Measurements from ENCODE around the gene PPP1R12B.

DNA sequence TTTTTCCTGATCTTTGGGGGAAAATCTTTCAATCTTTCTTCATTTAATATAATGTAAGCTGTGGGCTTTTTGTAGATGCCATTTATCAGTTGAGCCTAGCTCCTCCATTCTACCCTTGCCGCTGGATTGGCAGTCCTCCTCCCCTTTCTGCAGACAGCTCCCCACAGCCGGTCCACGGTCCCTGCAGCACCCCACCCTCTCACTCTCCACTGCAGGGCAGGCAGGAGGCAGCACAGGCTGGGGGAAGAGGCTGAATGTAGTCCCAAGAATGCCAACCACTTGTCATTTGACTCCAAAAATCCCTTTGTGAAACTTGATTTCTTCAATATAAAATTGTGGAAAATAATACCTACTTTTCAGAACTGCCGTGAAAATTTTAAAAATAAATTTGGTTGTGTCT lies 265.1 kb downstream of the PPP1R12B start:
- TF ChIP-seq, protein P1, sequence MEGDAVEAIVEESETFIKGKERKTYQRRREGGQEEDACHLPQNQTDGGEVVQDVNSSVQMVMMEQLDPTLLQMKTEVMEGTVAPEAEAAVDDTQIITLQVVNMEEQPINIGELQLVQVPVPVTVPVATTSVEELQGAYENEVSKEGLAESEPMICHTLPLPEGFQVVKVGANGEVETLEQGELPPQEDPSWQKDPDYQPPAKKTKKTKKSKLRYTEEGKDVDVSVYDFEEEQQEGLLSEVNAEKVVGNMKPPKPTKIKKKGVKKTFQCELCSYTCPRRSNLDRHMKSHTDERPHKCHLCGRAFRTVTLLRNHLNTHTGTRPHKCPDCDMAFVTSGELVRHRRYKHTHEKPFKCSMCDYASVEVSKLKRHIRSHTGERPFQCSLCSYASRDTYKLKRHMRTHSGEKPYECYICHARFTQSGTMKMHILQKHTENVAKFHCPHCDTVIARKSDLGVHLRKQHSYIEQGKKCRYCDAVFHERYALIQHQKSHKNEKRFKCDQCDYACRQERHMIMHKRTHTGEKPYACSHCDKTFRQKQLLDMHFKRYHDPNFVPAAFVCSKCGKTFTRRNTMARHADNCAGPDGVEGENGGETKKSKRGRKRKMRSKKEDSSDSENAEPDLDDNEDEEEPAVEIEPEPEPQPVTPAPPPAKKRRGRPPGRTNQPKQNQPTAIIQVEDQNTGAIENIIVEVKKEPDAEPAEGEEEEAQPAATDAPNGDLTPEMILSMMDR (IDR thresholded peaks at IDR 0.05), result no peak
- TF ChIP-seq POLR2A (IDR thresholded peaks at IDR 0.05), result no peak
- no peak for TF ChIP-seq EP300 (IDR thresholded peaks at IDR 0.05)

All from ovary (tissue), 3 donors.